Mesenchymal stem cell (in vitro differentiated cells and primary cell): ENCODE measurements around the gene FAM174B.

Source experiments
- DNase-seq: peaks from one replicate; pipeline ENCODE4 v3.0.0-alpha.2; 2013
- H2AFZ ChIP-seq: one replicate; pipeline ENCODE4 v1.6.1; 2013; ENCODE audit warnings: low read depth, mild to moderate bottlenecking, control low read depth, inconsistent platforms, low read length, moderate library complexity
- H2AK5ac ChIP-seq: 2 replicates; pipeline ENCODE4 v1.6.1; 2013; ENCODE audit warnings: low read length, moderate library complexity, mild to moderate bottlenecking, inconsistent platforms; ENCODE audit not compliant: severe bottlenecking
- H2BK120ac ChIP-seq: one replicate; pipeline ENCODE4 v1.6.1; 2013; ENCODE audit warnings: low read depth, mild to moderate bottlenecking, inconsistent platforms, low read length, moderate library complexity
- H2BK12ac ChIP-seq, 2 experiments: one replicate each; pipeline ENCODE4 v1.6.1; 2013; ENCODE audit warnings: inconsistent platforms in 2 of 2, low read length in 2 of 2, mild to moderate bottlenecking in 2 of 2, moderate library complexity in 2 of 2, control low read depth in 1 of 2
- H2BK15ac ChIP-seq: one replicate; pipeline ENCODE4 v1.6.1; 2013; ENCODE audit warnings: mild to moderate bottlenecking, low read depth, inconsistent platforms; ENCODE audit not compliant: poor library complexity, severe bottlenecking
- H2BK5ac ChIP-seq: 2 replicates; pipeline ENCODE4 v1.6.1; 2013; ENCODE audit warnings: low read depth, mild to moderate bottlenecking, low read length, control low read depth, inconsistent platforms; ENCODE audit not compliant: poor library complexity, severe bottlenecking
- H3K14ac ChIP-seq, 2 experiments: one replicate each; pipeline ENCODE4 v1.6.1; 2013; ENCODE audit warnings: inconsistent platforms in 2 of 2, low read length in 2 of 2, control low read depth in 1 of 2, mild to moderate bottlenecking in 1 of 2, moderate library complexity in 1 of 2
- H3K18ac ChIP-seq, 2 experiments: one replicate each; pipeline ENCODE4 v1.6.1; 2013; ENCODE audit warnings: inconsistent platforms in 2 of 2, low read length in 2 of 2, control low read depth in 1 of 2, low read depth in 1 of 2, mild to moderate bottlenecking in 1 of 2
- H3K23ac ChIP-seq, 2 experiments: one replicate each; pipeline ENCODE4 v1.6.1; 2013; ENCODE audit warnings: inconsistent platforms in 2 of 2, low read length in 2 of 2, mild to moderate bottlenecking in 2 of 2, moderate library complexity in 2 of 2, control low read depth in 1 of 2
- H3K27ac ChIP-seq: 2 replicates; pipeline ENCODE4 v1.5.1; 2013; ENCODE audit warnings: mild to moderate bottlenecking, moderate library complexity, low read length, control low read depth, inconsistent platforms; ENCODE audit not compliant: poor library complexity, severe bottlenecking
- H3K27me3 ChIP-seq, 2 experiments: 2 replicates each; pipeline versions ENCODE4 v1.6.1 to v1.7.0; 2013; ENCODE audit warnings: low read length in 2 of 2, mild to moderate bottlenecking in 2 of 2, moderate library complexity in 2 of 2, control low read depth in 1 of 2, inconsistent platforms in 1 of 2; ENCODE audit not compliant: control insufficient read depth in 1 of 2, insufficient read depth in 1 of 2
- H3K36me3 ChIP-seq, 2 experiments: 2 replicates each; pipeline versions ENCODE4 v1.6.1 to v1.7.0; 2013; ENCODE audit warnings: low read length in 2 of 2, control low read depth in 1 of 2, inconsistent platforms in 1 of 2, low read depth in 1 of 2, mild to moderate bottlenecking in 1 of 2; ENCODE audit not compliant: insufficient read depth in 2 of 2, control insufficient read depth in 1 of 2
- H3K4ac ChIP-seq, 2 experiments: one replicate each; pipeline ENCODE4 v1.6.1; 2013; ENCODE audit warnings: inconsistent platforms in 2 of 2, low read length in 2 of 2, mild to moderate bottlenecking in 2 of 2, moderate library complexity in 2 of 2, control low read depth in 1 of 2, low read depth in 1 of 2
- H3K4me1 ChIP-seq: 2 replicates; pipeline ENCODE4 v1.6.1; 2013; ENCODE audit warnings: low read depth, low read length, control low read depth; ENCODE audit not compliant: control insufficient read depth, insufficient read depth
- H3K4me2 ChIP-seq: 2 replicates; pipeline ENCODE4 v1.6.1; 2013; ENCODE audit warnings: low read length, mild to moderate bottlenecking, inconsistent platforms; ENCODE audit not compliant: poor library complexity, severe bottlenecking
- H3K4me3 ChIP-seq, 2 experiments: 2 replicates each; pipeline versions ENCODE4 v1.5.1 to v1.7.0; 2013; ENCODE audit warnings: low read length in 2 of 2, mild to moderate bottlenecking in 2 of 2, control low read depth in 1 of 2, low read depth in 1 of 2; ENCODE audit not compliant: insufficient read depth in 1 of 2
- H3K79me1 ChIP-seq: replicated peaks from 2 replicates; pipeline ENCODE4 v1.6.1; 2013; ENCODE audit warnings: mild to moderate bottlenecking, control low read depth, low read length, inconsistent platforms; ENCODE audit not compliant: poor library complexity, severe bottlenecking
- H3K9ac ChIP-seq: 2 replicates; pipeline ENCODE4 v1.7.0; 2013; ENCODE audit warnings: mild to moderate bottlenecking, low read length, moderate library complexity
- H3K9me3 ChIP-seq: 2 replicates; pipeline ENCODE4 v1.7.0; 2013; ENCODE audit warnings: mild to moderate bottlenecking, low read length; ENCODE audit not compliant: control insufficient read depth
- H4K8ac ChIP-seq: one replicate; pipeline ENCODE4 v1.6.1; 2013; ENCODE audit warnings: inconsistent platforms, mild to moderate bottlenecking, low read length, moderate library complexity
- H4K91ac ChIP-seq: one replicate; pipeline ENCODE4 v1.6.1; 2013; ENCODE audit warnings: mild to moderate bottlenecking, low read length, inconsistent platforms
- WGBS: methylation state at CpG from one replicate; pipeline ENCODE4 v1.1.7; 2013; ENCODE audit warnings: mixed read lengths; 5-methylcytosine and 5-hydroxymethylcytosine counted together

Gene FAM174B

GRCh38 chr15:92674347-92674746 is 18.8 kb upstream of the FAM174B start:
- H3K27ac ChIP-seq = no peak overlapping the region

GRCh38 chr15:92672102-92672501 is 16.5 kb upstream of the FAM174B start:
- H4K8ac ChIP-seq = no peak overlapping the region
- H3K4ac ChIP-seq = no peak overlapping the region
- H3K9ac ChIP-seq = no peak overlapping the region
- WGBS = 21% methylated on average over 3 of the region's 6 CpGs
- no peak overlapping the region for H3K4me3 ChIP-seq
- no peak overlapping the region for H3K4me2 ChIP-seq
- no peaks in the 10 kb centered on the region for H3K36me3 ChIP-seq
- H2BK120ac ChIP-seq = no peak overlapping the region
- H2BK5ac ChIP-seq = no peak overlapping the region
- peaks cover 10 to 11% of the 10 kb centered on the region in 2 experiments for H3K27me3 ChIP-seq
- no peaks in the 10 kb centered on the region for H3K9me3 ChIP-seq
- no peak overlapping the region for H3K14ac ChIP-seq
- H2BK15ac ChIP-seq = no peak overlapping the region
- no peak overlapping the region for H3K18ac ChIP-seq
- no peak for DNase-seq
- peaks cover 5% of the 10 kb centered on the region for H3K4me1 ChIP-seq
- peak overlapping the region; percentile 39 for H4K91ac ChIP-seq
- no peak overlapping the region for H3K23ac ChIP-seq
- no peaks in the 10 kb centered on the region for H3K79me1 ChIP-seq
- H2BK12ac ChIP-seq = peak overlapping the region in 1 of 2 experiments; percentile 39
- H3K27ac ChIP-seq = no peak overlapping the region
- H2AK5ac ChIP-seq = no peak overlapping the region
- no peak overlapping the region for H2AFZ ChIP-seq

More at GRCh38 chr15:92674347-92674746, 18.8 kb upstream of the FAM174B start:
- peaks cover 0 to 9% of the 10 kb centered on the region in 2 experiments for H3K27me3 ChIP-seq
- no peak overlapping the region for H2BK15ac ChIP-seq
- H2BK5ac ChIP-seq = no peak overlapping the region
- H3K23ac ChIP-seq = no peak overlapping the region
- no peak overlapping the region for H2BK120ac ChIP-seq
- H3K36me3 ChIP-seq = no peaks in the 10 kb centered on the region
- no peak overlapping the region for H3K4ac ChIP-seq
- H4K91ac ChIP-seq = no peak overlapping the region
- no peaks in the 10 kb centered on the region for H3K79me1 ChIP-seq
- H3K9ac ChIP-seq = no peak overlapping the region
- no peak overlapping the region for H3K4me3 ChIP-seq
- H2BK12ac ChIP-seq = no peak overlapping the region
- no peak overlapping the region for H3K14ac ChIP-seq
- H3K4me1 ChIP-seq = no peaks in the 10 kb centered on the region
- no peak overlapping the region for H3K18ac ChIP-seq
- no peak overlapping the region for H2AK5ac ChIP-seq
- no peaks in the 10 kb centered on the region for H3K9me3 ChIP-seq
- 96% methylated on average over 6 of the region's 6 CpGs for WGBS
- H2AFZ ChIP-seq = no peak overlapping the region
- no peak overlapping the region for H3K4me2 ChIP-seq
- H4K8ac ChIP-seq = no peak overlapping the region
- DNase-seq = no peak

GRCh38 chr15:92671406-92671805 is 15.8 kb upstream of the FAM174B start:
- WGBS = 76% methylated on average over 2 of the region's 3 CpGs
- H3K4me3 ChIP-seq = no peak overlapping the region
- H3K9ac ChIP-seq = no peak overlapping the region
- no peaks in the 10 kb centered on the region for H3K9me3 ChIP-seq
- no peak overlapping the region for H2BK120ac ChIP-seq
- H2BK5ac ChIP-seq = no peak overlapping the region
- H3K36me3 ChIP-seq = no peaks in the 10 kb centered on the region
- no peak overlapping the region for H3K4ac ChIP-seq
- no peak overlapping the region for H2BK15ac ChIP-seq
- peaks cover 5% of the 10 kb centered on the region for H3K4me1 ChIP-seq
- no peak overlapping the region for H4K8ac ChIP-seq
- H2AK5ac ChIP-seq = no peak overlapping the region
- no peak overlapping the region for H4K91ac ChIP-seq
- H3K27me3 ChIP-seq = peaks cover 11 to 12% of the 10 kb centered on the region in 2 experiments
- DNase-seq = no peak
- no peaks in the 10 kb centered on the region for H3K79me1 ChIP-seq
- no peak overlapping the region for H2AFZ ChIP-seq
- no peak overlapping the region for H3K14ac ChIP-seq
- no peak overlapping the region for H3K4me2 ChIP-seq
- H3K27ac ChIP-seq = no peak overlapping the region
- peak overlapping the region in 1 of 2 experiments; percentile 21 for H3K18ac ChIP-seq
- H3K23ac ChIP-seq = no peak overlapping the region
- H2BK12ac ChIP-seq = peak overlapping the region in 1 of 2 experiments; percentile 19

- DNase-seq = no peak
- no peak overlapping the region for H2BK12ac ChIP-seq
- H4K8ac ChIP-seq = no peak overlapping the region
- no peak overlapping the region for H2BK120ac ChIP-seq
- no peak overlapping the region for H3K4ac ChIP-seq
- H2BK5ac ChIP-seq = no peak overlapping the region
- H3K79me1 ChIP-seq = no peaks in the 10 kb centered on the region
- H3K23ac ChIP-seq = no peak overlapping the region
- H2AK5ac ChIP-seq = no peak overlapping the region
- H3K18ac ChIP-seq = no peak overlapping the region
- no peak overlapping the region for H3K14ac ChIP-seq
- H3K4me1 ChIP-seq = peaks cover 5% of the 10 kb centered on the region
- no peak overlapping the region for H4K91ac ChIP-seq
- H2AFZ ChIP-seq = no peak overlapping the region
- no peaks in the 10 kb centered on the region for H3K36me3 ChIP-seq
- H3K4me3 ChIP-seq = no peak overlapping the region
- peaks cover 11 to 12% of the 10 kb centered on the region in 2 experiments for H3K27me3 ChIP-seq
- WGBS = 62% methylated on average over 2 of the region's 2 CpGs
- H3K27ac ChIP-seq = no peak overlapping the region
- no peak overlapping the region for H3K4me2 ChIP-seq
- no peak overlapping the region for H3K9ac ChIP-seq
- H3K9me3 ChIP-seq = no peaks in the 10 kb centered on the region
- no peak overlapping the region for H2BK15ac ChIP-seq
These were observed 15.0 kb upstream of the FAM174B start for GRCh38 chr15:92670621-92671020.
